ENCODE results near the gene FBXL17. TPM values are rescaled to one million over a fixed set of nuclear protein-coding genes. Genes with fewer than 3 reads are reported as not detected.

Gene FBXL17
- total RNA-seq, 1 experiment from 2014 or later, result 8.8 TPM

- H3K9ac ChIP-seq (ENCODE audit: low read length), result no peak overlapping the region
- ATAC-seq (peak; percentile 98), DNase-seq (peak; percentile 90)
- H3K9me3 ChIP-seq (ENCODE audit: low read length), result no peaks in the 10 kb centered on the region
- H3F3A ChIP-seq (ENCODE audit: low read length, unreplicated experiment), result no peaks in the 10 kb centered on the region
- intact Hi-C loops (cut with micrococcal nuclease), result no loop called here
- H3K4me2 ChIP-seq (ENCODE audit: low read length), result peak overlapping the region; percentile 11
- H3K4me1 ChIP-seq (ENCODE audit: insufficient read depth, low read length), result peaks cover 19% of the 10 kb centered on the region
- no peaks in the 10 kb centered on the region for H3K79me2 ChIP-seq (ENCODE audit: low read length)
- POLR2A ChIA-PET (ENCODE audit: unreplicated experiment), result interaction anchor here (0.7 kb wide), 1 partner anchor 10 kb away, joined by 10 read pairs; no protein-coding TSS in a partner anchor
- TF ChIP-seq EZH2phosphoT487 (IDR thresholded peaks at IDR 0.05; ENCODE audit: borderline replicate concordance, low read length) (no peak), EZH2 (IDR thresholded peaks at IDR 0.05; ENCODE audit: low read length, unreplicated experiment) (no peak), CTCF (conservative IDR thresholded peaks at IDR 0.05; ENCODE audit: low read depth, low read length) (no peak)
- H3K9me2 ChIP-seq (replicated peaks; ENCODE audit: low read length), result no peaks in the 10 kb centered on the region
- H4K20me1 ChIP-seq (ENCODE audit: low read length), result no peaks in the 10 kb centered on the region
- no peak overlapping the region for H3K4me3 ChIP-seq (ENCODE audit: low read length)
- no peaks in the 10 kb centered on the region for H3K27me3 ChIP-seq (ENCODE audit: low read length)
- H2AFZ ChIP-seq (ENCODE audit: low read length), result peak overlapping the region; percentile 23; the same call in 1 of the 2 replicates
- no TSS peak for BruUV-seq (replicated peaks)
- H3K36me3 ChIP-seq (ENCODE audit: low read depth, low read length), result no peaks in the 10 kb centered on the region
- CTCF ChIA-PET, result no interaction called here
- peak overlapping the region; percentile 35 for H3K27ac ChIP-seq (ENCODE audit: low read length)
Observed at GRCh38 chr5:108421713-108422112, 39.8 kb upstream of the FBXL17 start.

- ATAC-seq (no peak), DNase-seq (no peak)
- BruUV-seq (replicated peaks), result no TSS peak
- H3K9me2 ChIP-seq (replicated peaks; ENCODE audit: low read length), result no peaks in the 10 kb centered on the region
- H3K36me3 ChIP-seq (ENCODE audit: low read depth, low read length), result no peaks in the 10 kb centered on the region
- intact Hi-C loops (cut with micrococcal nuclease), result no loop called here
- H3K9me3 ChIP-seq (ENCODE audit: low read length), result no peaks in the 10 kb centered on the region
- no peaks in the 10 kb centered on the region for H4K20me1 ChIP-seq (ENCODE audit: low read length)
- no peaks in the 10 kb centered on the region for H3F3A ChIP-seq (ENCODE audit: low read length, unreplicated experiment)
- H3K4me3 ChIP-seq (ENCODE audit: low read length), result no peak overlapping the region
- H2AFZ ChIP-seq (ENCODE audit: low read length), result no peak overlapping the region
- H3K4me1 ChIP-seq (ENCODE audit: insufficient read depth, low read length), result peaks cover 27% of the 10 kb centered on the region
- H3K9ac ChIP-seq (ENCODE audit: low read length), result no peak overlapping the region
- POLR2A ChIA-PET (ENCODE audit: unreplicated experiment), result no interaction called here
- H3K79me2 ChIP-seq (ENCODE audit: low read length), result no peaks in the 10 kb centered on the region
- CTCF ChIA-PET, result no interaction called here
- no peak overlapping the region for H3K4me2 ChIP-seq (ENCODE audit: low read length)
- TF ChIP-seq EZH2phosphoT487 (IDR thresholded peaks at IDR 0.05; ENCODE audit: borderline replicate concordance, low read length) (no peak), EZH2 (IDR thresholded peaks at IDR 0.05; ENCODE audit: low read length, unreplicated experiment) (no peak), CTCF (conservative IDR thresholded peaks at IDR 0.05; ENCODE audit: low read depth, low read length) (no peak)
- H3K27me3 ChIP-seq (ENCODE audit: low read length), result no peaks in the 10 kb centered on the region
- no peak overlapping the region for H3K27ac ChIP-seq (ENCODE audit: low read length)
Observed at GRCh38 chr5:108420755-108421154, 38.9 kb upstream of the FBXL17 start.

GRCh38 chr5:108420158-108420557 lies 38.3 kb upstream of the FBXL17 start:
- ChIA-PET POLR2A (ENCODE audit: unreplicated experiment) (interaction anchor here (0.6 kb wide), 2 partner anchors 39 to 161 kb away, joined by 3 to 5 read pairs; no protein-coding TSS in a partner anchor), CTCF (no interaction called here)
- H3F3A ChIP-seq (ENCODE audit: low read length, unreplicated experiment), result no peaks in the 10 kb centered on the region
- no peaks in the 10 kb centered on the region for H3K9me3 ChIP-seq (ENCODE audit: low read length)
- H2AFZ ChIP-seq (ENCODE audit: low read length), result no peak overlapping the region
- no peaks in the 10 kb centered on the region for H4K20me1 ChIP-seq (ENCODE audit: low read length)
- ATAC-seq, result no peak
- no peaks in the 10 kb centered on the region for H3K36me3 ChIP-seq (ENCODE audit: low read depth, low read length)
- intact Hi-C loops (cut with micrococcal nuclease), result no loop called here
- H3K4me3 ChIP-seq (ENCODE audit: low read length), result no peak overlapping the region
- no peak overlapping the region for H3K9ac ChIP-seq (ENCODE audit: low read length)
- TF ChIP-seq CTCF (conservative IDR thresholded peaks at IDR 0.05; ENCODE audit: low read depth, low read length) (no peak), EZH2 (IDR thresholded peaks at IDR 0.05; ENCODE audit: low read length, unreplicated experiment) (no peak), EZH2phosphoT487 (IDR thresholded peaks at IDR 0.05; ENCODE audit: borderline replicate concordance, low read length) (no peak)
- H3K27me3 ChIP-seq (ENCODE audit: low read length), result no peaks in the 10 kb centered on the region
- no peaks in the 10 kb centered on the region for H3K79me2 ChIP-seq (ENCODE audit: low read length)
- DNase-seq, result no peak
- no peaks in the 10 kb centered on the region for H3K9me2 ChIP-seq (replicated peaks; ENCODE audit: low read length)
- H3K4me2 ChIP-seq (ENCODE audit: low read length), result no peak overlapping the region
- no peak overlapping the region for H3K27ac ChIP-seq (ENCODE audit: low read length)
- BruUV-seq (replicated peaks), result no TSS peak
- H3K4me1 ChIP-seq (ENCODE audit: insufficient read depth, low read length), result peaks cover 33% of the 10 kb centered on the region
